ENCODE results near the gene GEMIN5. TPM values are rescaled to one million over a fixed set of nuclear protein-coding genes. Genes with fewer than 3 reads are reported as not detected.
A peak's percentile ranks its signal among the peaks of the same experiment; 100 is the strongest.

GEMIN5 gene
- total and polyA plus RNA-seq, 2 of the 13 experiments (the other 11 are each of a cell fraction or from before 2014, with no cell fraction given) = 6.6 to 28.6 TPM

GRCh38 chr5:154860123-154860522, 77.9 kb downstream of the GEMIN5 start (continued):
- TF ChIP-seq SNAPC5 (CRISPR knock-in tag; IDR thresholded peaks at IDR 0.05; ENCODE audit: borderline replicate concordance) (0 out of 2 replicates have a peak, but pooled peaks have one; percentile 21), BRF2 (CRISPR knock-in tag; IDR thresholded peaks at IDR 0.05) (no peak), HHEX (CRISPR knock-in tag; IDR thresholded peaks at IDR 0.05) (no peak), DMTF1 (CRISPR knock-in tag; IDR thresholded peaks at IDR 0.05) (no peak), SOX13 (IDR thresholded peaks at IDR 0.05) (no peak), SOX13 (CRISPR knock-in tag; conservative IDR thresholded peaks at IDR 0.05 in 1 of 2, IDR thresholded peaks at IDR 0.05 in 1 of 2) (peak in 1 of 2 experiments; percentile 53; a peak in 1 of 4 replicates), ZSCAN20 (CRISPR knock-in tag; IDR thresholded peaks at IDR 0.05; ENCODE audit: borderline replicate concordance) (no peak), MXD3 (CRISPR knock-in tag; IDR thresholded peaks at IDR 0.05) (no peak), TBP (CRISPR knock-in tag; IDR thresholded peaks at IDR 0.05) (no peak), HOXA7 (CRISPR knock-in tag; IDR thresholded peaks at IDR 0.05) (no peak), ARID3A (IDR thresholded peaks at IDR 0.05; ENCODE audit: low read depth, low read length) (no peak), ZNF772 (CRISPR knock-in tag; IDR thresholded peaks at IDR 0.05) (no peak), GFI1 (CRISPR knock-in tag; IDR thresholded peaks at IDR 0.05; ENCODE audit: borderline replicate concordance) (no peak; the same call in 1 of the 2 replicates), PAWR (CRISPR knock-in tag; IDR thresholded peaks at IDR 0.05; ENCODE audit: borderline replicate concordance) (no peak), RAD21 (CRISPR knock-in tag; IDR thresholded peaks at IDR 0.05) (no peak), ARNT2 (CRISPR knock-in tag; IDR thresholded peaks at IDR 0.05; ENCODE audit: low read depth) (no peak), DZIP1 (CRISPR knock-in tag; IDR thresholded peaks at IDR 0.05) (no peak), ISL2 (CRISPR knock-in tag; IDR thresholded peaks at IDR 0.05) (no peak; the same call in 1 of the 2 replicates), RXRB (CRISPR knock-in tag; IDR thresholded peaks at IDR 0.05; ENCODE audit: borderline replicate concordance) (no peak), ZFP41 (CRISPR knock-in tag; IDR thresholded peaks at IDR 0.05; ENCODE audit: borderline replicate concordance) (no peak), FOXP1 (IDR thresholded peaks at IDR 0.05) (no peak), FOXP1 (CRISPR knock-in tag; IDR thresholded peaks at IDR 0.05) (peak; percentile 22; the same call in 1 of the 2 replicates), TCF7L2 (IDR thresholded peaks at IDR 0.05; ENCODE audit: low read depth, low read length) (no peak), MXI1 (IDR thresholded peaks at IDR 0.05; ENCODE audit: borderline replicate concordance, low read depth, low read length) (no peak)

All from HepG2 (cell line).